HG02981 (cell line): ENCODE results near the gene MUCL1.

Experiments
- ATAC-seq: cut with Tn5 transposase; IDR thresholded peaks from one replicate; pipeline ENCODE4 v1.9.1; 2021; ENCODE audit warnings: mild to moderate bottlenecking, moderate library complexity; ENCODE audit not compliant: unreplicated experiment

The MUCL1 gene

DNA sequence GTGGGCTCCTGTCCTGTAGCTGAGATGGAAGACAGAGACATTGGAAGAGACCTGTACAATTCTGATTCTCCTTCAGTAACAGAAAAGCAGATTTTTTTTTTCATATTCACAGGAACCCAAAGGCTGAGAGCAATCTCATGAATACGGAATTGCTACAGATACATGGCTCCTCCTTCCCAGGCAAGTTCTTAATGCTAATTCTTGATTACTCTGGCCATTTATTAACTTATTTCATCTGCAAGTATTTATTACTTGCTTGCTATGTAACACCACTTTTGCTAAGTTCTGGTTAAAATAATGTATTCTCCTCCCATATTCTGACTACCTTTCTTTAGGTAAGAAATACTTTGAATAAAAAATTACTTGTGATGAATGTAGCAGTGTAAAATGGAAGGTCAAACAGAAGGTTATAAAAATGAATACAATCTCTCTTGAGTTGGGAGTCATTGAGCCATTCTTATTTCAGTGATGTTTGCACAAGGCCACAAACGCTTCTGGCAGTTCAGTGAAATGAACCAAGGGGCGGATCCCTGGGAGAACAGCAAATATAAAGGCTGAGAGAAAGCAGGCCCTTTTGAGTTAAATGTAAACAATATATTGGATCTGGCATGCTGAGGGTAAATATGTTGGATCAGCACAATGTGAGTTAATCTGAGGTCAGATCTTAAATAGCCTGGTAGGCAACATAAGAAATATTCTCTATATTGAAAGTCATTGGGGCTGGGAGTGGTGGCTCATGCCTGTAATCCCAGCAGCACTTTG lies 37.6 kb downstream of the MUCL1 start:
- no peak for ATAC-seq
